Measurements from ENCODE around the gene A2ML1. TPM values are rescaled to one million over a fixed set of nuclear protein-coding genes. Genes with fewer than 3 reads are reported as not detected.
"Not testable (repeated sequence)": the region's sequence is repeated elsewhere in the genome, so short reads cannot be mapped to it uniquely, and the experiment has no call there.

Gene A2ML1
- total and polyA plus RNA-seq, 2 of the 4 experiments (the other 2 are of a cell fraction) = not detected

DNA sequence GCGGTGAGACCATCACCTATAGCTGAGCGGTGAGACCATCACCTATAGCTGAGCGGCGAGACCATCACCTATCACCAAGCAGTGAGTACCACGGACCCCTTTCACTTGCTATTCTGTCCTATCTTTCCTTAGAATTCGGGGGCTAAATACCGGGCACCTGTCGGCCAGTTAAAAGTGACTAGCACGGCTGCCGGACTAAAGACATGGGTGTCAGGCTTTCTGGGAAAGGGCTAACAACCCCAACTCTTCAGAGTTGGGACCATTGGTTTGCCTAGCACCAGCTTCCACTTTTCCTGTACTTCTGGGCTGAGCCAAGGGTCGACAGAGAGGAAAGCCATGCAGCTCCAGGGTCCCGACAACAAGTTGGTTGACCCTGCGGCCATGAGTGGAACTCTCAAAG, 33.7 kb upstream of the A2ML1 start:
- DNase-seq; H4K91ac ChIP-seq (ENCODE audit: insufficient read depth, low read depth, low read length); H2AK5ac ChIP-seq (ENCODE audit: low read depth, low read length); H4K5ac ChIP-seq (ENCODE audit: low read depth, low read length); H2AK9ac ChIP-seq (replicated peaks; ENCODE audit: low read depth, low read length, poor library complexity); in situ Hi-C loops (cut with MboI; ENCODE audit: low sequenced_read_pairs); H2BK120ac ChIP-seq (ENCODE audit: low read depth, low read length); H3K18ac ChIP-seq (ENCODE audit: low read depth, low read length); H4K20me1 ChIP-seq (ENCODE audit: insufficient read depth, low read length); H2AFZ ChIP-seq (replicated peaks; ENCODE audit: low read length, poor library complexity); BruUV-seq (replicated peaks); CTCF ChIA-PET; H3K79me1 ChIP-seq (ENCODE audit: low read depth in 1 of 2, low read length in 2 of 2); H2BK15ac ChIP-seq (ENCODE audit: low read depth, low read length); intact Hi-C loops (cut with micrococcal nuclease); H2BK5ac ChIP-seq (ENCODE audit: low read depth, low read length, poor library complexity, severe bottlenecking); H4K8ac ChIP-seq (ENCODE audit: low read depth in 2 of 2, low read length in 2 of 2); H3K9me1 ChIP-seq (ENCODE audit: insufficient read depth, low read length); H3K56ac ChIP-seq (ENCODE audit: extremely low read depth, insufficient read depth, low read length); H3K4me2 ChIP-seq (ENCODE audit: low read depth, low read length); H2BK20ac ChIP-seq (ENCODE audit: low read depth, low read length); H3K27ac ChIP-seq (ENCODE audit: insufficient read depth, low read length); H3K23ac ChIP-seq (ENCODE audit: low read depth, low read length); H3K4ac ChIP-seq (ENCODE audit: low read depth, low read length); H3K14ac ChIP-seq (replicated peaks; ENCODE audit: low read depth, low read length); ATAC-seq (ENCODE audit: low read depth); POLR2A ChIA-PET (ENCODE audit: unreplicated experiment); H3K4me3 ChIP-seq (ENCODE audit: insufficient read depth, low read depth, low read length); dilution Hi-C loops (cut with HindIII; ENCODE audit: low sequenced_read_pairs, unreplicated experiment); H3K9ac ChIP-seq (ENCODE audit: low read depth, low read length); H3K27me3 ChIP-seq (ENCODE audit: control insufficient read depth, insufficient read depth, low read length); H3K4me1 ChIP-seq (ENCODE audit: control insufficient read depth, insufficient read depth, low read length); H3K9me3 ChIP-seq (ENCODE audit: control insufficient read depth, insufficient read depth, low read length); H3K36me3 ChIP-seq (ENCODE audit: control insufficient read depth, insufficient read depth, low read length): not testable (repeated sequence)
- WGBS, 2 experiments (ENCODE audit: extremely low coverage in 2 of 2, insufficient read length in 1 of 2) = no CpG with 5 or more reads among the region's 13 CpGs

DNA sequence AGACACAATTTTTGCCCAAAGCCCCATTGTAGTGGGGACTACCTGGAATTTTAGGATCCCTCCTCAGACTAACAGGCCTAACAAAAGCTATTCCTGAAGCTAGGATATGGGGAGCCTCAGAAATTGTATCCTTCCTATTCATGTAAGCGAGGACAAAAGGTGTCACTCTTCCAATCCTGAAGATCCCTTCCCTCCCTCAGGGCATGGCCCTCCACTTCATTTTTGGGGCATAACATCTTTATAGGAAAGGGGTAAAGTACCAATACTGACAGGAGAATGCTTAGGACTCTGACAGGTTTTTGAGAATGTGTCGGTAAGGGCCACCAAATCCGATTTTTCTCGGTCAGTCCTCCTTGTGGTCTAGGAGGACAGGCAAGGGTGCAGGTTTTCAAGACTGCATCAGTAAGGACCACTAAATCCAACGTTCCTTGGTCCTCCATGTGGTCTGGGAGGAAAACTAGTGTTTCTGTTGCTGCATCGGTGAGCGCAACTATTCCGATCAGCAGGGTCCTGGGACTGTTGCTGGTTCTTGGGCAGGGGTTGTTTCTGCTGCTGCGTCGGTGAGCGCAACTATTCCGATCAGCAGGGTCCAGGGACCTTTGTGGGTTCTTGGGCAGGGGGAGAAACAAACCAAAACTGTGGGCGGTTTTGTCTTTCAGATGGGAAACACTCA, 32.9 kb upstream of the A2ML1 start:
- H3K23ac ChIP-seq (ENCODE audit: low read depth, low read length); H3K27me3 ChIP-seq (ENCODE audit: control insufficient read depth, insufficient read depth, low read length); H3K36me3 ChIP-seq (ENCODE audit: control insufficient read depth, insufficient read depth, low read length); H3K9me1 ChIP-seq (ENCODE audit: insufficient read depth, low read length); dilution Hi-C loops (cut with HindIII; ENCODE audit: low sequenced_read_pairs, unreplicated experiment); H3K9me3 ChIP-seq (ENCODE audit: control insufficient read depth, insufficient read depth, low read length); H3K4me1 ChIP-seq (ENCODE audit: control insufficient read depth, insufficient read depth, low read length); CTCF ChIA-PET; BruUV-seq (replicated peaks); intact Hi-C loops (cut with micrococcal nuclease); H3K4ac ChIP-seq (ENCODE audit: low read depth, low read length); H2BK20ac ChIP-seq (ENCODE audit: low read depth, low read length); H3K4me2 ChIP-seq (ENCODE audit: low read depth, low read length); H4K5ac ChIP-seq (ENCODE audit: low read depth, low read length); H2AK9ac ChIP-seq (replicated peaks; ENCODE audit: low read depth, low read length, poor library complexity); H3K14ac ChIP-seq (replicated peaks; ENCODE audit: low read depth, low read length); H2BK15ac ChIP-seq (ENCODE audit: low read depth, low read length); H3K79me1 ChIP-seq (ENCODE audit: low read depth in 1 of 2, low read length in 2 of 2); DNase-seq; H3K4me3 ChIP-seq (ENCODE audit: insufficient read depth, low read depth, low read length); H3K56ac ChIP-seq (ENCODE audit: extremely low read depth, insufficient read depth, low read length); H2AFZ ChIP-seq (replicated peaks; ENCODE audit: low read length, poor library complexity); H2AK5ac ChIP-seq (ENCODE audit: low read depth, low read length); H3K9ac ChIP-seq (ENCODE audit: low read depth, low read length); H3K27ac ChIP-seq (ENCODE audit: insufficient read depth, low read length); POLR2A ChIA-PET (ENCODE audit: unreplicated experiment); H2BK120ac ChIP-seq (ENCODE audit: low read depth, low read length); in situ Hi-C loops (cut with MboI; ENCODE audit: low sequenced_read_pairs); H3K18ac ChIP-seq (ENCODE audit: low read depth, low read length); H2BK5ac ChIP-seq (ENCODE audit: low read depth, low read length, poor library complexity, severe bottlenecking); ATAC-seq (ENCODE audit: low read depth); H4K20me1 ChIP-seq (ENCODE audit: insufficient read depth, low read length); H4K8ac ChIP-seq (ENCODE audit: low read depth in 2 of 2, low read length in 2 of 2); H4K91ac ChIP-seq (ENCODE audit: insufficient read depth, low read depth, low read length): not testable (repeated sequence)
- WGBS, 2 experiments (ENCODE audit: extremely low coverage in 2 of 2, insufficient read length in 1 of 2) = 87% methylated on average over 3 of the region's 13 CpGs; no CpG with 5 or more reads in 1 of the 2 experiments
